IPS-NIHi7 (cell line): ENCODE results near the gene WASF2.
A peak's percentile ranks its signal among the peaks of the same experiment; 100 is the strongest.
"Not testable (repeated sequence)": the region's sequence is repeated elsewhere in the genome, so short reads cannot be mapped to it uniquely, and the experiment has no call there.

Experiments
- DNase-seq: peaks from one replicate; pipeline ENCODE4 v3.0.0; 2012; ENCODE audit warnings: mixed read lengths; ENCODE audit errors: extremely low spot score

WASF2 gene

DNA sequence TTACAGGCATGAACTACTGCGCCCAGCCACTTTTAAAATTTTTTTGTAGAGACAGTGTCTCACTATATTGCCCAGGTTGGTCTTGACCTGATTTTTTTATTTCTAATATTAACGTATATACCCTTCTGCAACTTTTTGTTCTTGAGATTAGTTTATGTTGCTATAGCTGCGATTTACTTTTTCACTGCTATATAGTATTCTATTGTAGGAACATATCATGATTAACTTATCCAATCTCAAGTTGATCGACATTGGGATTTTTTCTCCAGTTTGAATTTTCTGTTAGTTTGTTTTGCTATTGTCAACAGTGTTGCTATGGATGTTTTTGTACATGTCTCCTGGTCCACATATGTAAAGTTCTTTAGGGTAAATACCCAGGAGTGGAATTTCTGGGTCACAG is 35.4 kb downstream of the WASF2 start:
- no peak for DNase-seq

DNA sequence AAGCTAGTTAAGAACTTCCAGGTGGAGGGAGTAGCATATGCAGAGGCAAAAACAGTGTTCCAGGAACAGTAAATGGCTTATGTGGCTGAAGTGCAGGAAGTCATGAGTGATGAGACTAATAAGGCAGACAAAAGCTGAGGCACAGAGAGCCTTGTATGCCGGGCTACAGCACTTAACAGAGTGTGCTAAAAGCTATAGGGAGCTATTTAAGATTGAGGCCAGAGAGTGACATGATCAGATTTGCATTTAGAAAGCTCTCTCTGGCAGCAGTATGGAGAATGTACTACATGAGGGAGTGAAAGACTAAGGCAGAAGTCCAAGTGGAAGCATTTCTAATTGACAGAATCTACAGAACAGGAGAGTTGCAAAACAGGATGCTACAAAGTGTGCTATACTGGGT is 38.6 kb downstream of the WASF2 start:
- no peak for DNase-seq

DNA sequence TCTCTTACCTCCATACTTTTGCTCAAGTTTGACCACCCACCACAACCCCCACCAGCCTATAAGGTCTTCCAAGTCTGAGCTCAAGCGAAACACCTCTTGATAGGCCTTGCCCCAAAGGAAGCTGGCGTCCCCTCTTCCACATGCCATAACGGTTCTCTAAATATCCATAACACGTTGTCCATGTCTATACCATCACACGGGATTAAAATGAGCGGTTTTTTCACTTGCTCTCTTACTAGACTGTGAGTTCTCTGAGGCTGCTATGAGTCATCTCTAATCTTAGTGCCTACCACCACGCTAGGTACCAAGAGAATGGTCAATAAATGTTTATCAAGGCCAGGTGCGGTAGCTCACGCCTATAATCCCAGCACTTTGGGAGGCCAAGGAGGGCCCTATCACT is 41.0 kb downstream of the WASF2 start:
- DNase-seq, result no peak

DNA sequence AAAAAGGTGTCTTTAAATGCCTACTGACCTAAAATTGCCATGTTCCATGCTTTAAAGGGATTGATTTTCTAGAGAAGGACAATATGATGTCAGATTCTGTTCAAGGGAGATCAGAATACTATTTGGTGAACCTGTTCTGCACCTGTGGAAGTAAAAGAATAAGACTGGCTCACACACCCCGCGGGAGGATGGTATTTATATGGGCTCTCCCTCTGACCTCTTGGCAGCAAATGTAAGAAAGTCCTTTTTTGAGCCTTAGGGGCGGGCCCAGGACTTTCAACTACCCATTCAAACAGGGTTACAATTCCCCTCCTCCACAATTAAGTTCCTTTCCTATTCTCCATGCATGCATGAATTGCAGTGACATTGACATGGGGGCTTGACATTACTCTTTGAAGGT is 42.1 kb downstream of the WASF2 start:
- DNase-seq, result no peak

DNA sequence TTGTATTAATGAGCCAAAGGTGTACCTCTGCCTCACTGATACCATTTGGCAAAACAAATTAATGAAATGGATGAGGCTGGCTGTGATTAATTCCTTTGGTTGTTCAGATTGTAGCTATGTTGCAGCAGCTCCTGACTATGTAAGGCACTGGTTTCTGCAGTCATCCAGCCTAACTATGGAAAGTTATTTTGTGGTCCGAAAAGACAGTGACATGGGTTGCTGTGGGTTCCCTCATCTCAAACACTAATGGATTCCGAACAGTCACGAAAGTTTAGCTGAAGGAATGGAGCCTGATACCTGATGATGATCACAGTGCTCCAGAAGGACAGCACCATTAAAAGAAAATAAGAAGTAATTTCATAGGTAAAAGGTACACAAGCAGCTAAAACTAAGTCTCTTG is 42.6 kb downstream of the WASF2 start:
- no peak for DNase-seq

DNA sequence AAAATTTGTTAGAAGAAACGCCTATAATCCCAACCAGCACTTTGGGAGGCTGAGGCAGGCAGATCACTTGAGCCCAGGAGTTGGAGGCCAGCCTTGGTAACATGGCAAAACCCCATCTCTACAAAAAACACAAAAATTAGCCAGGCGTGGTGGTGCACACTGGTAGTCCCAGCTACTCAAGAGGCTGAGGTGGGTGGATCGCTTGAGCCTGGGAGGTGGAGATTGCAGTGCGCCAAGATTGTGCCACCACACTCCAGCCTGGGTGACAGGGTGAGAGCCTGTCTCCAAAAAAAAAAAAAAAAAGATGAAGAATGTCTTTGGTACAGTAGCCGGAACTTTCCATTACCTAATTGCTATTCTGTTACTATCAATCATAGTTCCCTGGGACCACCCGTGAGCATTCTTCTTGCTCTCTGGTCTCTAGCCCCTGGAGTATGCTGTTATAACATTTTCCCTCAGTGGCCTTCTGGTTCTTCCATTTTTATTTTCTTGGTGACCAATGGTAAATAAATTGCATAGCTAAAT is 43.4 kb downstream of the WASF2 start:
- DNase-seq, result no peak

DNA sequence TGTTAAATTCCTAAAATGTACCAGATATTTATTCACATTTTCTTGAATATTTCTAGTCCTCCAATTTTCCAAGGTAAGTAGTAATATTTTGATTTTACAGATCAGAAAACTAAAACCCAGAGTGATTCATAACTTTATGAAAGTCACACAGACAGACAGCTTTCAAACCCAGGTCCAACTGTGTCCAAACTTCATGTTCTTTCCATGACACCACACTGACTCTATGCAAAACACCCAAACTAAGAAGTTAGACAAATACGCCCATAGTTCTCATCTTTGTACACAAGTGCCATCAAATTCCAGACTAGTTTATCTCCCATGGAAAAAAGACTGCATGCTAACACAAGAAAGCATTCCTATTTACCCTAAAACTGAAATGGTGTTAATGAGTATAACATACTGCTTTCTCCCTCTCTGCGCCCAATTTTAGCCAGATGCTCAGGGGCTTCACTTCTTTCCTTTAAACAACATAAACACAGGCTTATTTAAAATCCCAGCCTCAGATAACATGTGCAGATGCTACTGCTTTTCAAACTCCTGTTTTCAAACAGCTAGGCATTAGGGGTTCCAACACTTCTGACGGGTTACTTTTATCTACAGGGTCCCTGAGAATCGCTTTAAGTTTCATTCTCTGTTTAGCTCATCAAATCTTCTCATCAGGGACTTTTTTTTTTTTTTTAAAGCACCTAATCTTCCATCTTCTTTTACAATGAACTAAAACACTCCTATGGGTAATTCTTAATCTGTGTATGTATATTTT is 44.6 kb downstream of the WASF2 start:
- no peak for DNase-seq

DNA sequence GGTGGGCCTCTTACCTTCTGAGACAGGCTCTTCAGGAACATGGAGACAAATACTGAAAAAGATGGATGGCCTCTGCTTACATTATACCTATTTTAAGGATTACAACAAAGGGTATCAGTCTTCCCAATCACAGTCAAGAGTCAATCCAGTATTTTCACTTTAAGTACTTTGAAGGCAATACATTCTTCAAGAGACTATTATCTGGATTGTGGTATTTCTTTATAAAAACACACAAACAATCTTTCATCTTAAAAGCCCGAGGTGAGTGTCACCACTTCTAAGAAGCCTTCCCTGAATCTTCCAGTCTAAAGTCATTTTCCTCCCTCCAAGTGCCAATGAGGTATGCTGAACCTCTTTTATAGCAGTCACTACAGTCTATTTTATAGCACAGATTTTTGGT is 45.3 kb downstream of the WASF2 start:
- DNase-seq, result no peak

DNA sequence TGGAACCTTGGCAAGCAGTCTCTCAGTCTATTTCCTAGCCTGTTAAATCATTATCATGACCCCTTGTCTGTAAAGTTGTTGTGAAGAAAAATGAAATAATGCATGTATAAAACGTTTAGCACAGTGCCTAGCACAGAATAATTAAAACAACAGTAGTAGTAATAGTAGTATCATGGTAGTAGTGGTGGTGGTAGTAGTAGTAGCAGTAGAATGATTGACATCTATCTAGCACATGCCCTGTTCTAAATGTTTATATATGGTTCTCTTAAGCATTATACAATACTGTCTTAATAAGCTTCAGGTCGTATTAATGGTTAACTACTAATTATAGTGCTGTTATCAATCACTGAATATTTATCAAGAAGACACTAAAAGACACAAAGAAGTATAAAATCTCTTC is 50.8 kb downstream of the WASF2 start:
- DNase-seq, result no peak

DNA sequence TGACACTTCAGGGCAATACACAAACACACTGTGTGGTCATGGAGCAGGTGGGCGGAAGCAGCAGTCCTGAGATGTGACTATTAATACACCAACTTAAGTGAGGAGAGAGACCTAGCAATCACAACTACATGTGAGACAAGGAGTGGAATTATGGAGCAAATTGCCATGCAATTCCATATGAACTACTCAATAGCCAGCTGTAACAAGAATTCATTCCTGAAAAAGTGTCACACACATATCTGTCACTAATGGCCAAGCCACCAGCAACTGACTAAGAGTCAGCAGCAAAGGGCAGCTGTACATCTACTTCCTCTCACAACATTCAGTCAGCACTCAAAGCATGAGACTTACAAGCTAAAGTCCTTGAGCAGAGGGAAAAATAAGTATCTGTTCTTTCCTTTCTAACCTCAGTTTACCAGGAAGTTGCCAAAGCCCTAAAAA is 51.3 kb downstream of the WASF2 start:
- no peak for DNase-seq

DNA sequence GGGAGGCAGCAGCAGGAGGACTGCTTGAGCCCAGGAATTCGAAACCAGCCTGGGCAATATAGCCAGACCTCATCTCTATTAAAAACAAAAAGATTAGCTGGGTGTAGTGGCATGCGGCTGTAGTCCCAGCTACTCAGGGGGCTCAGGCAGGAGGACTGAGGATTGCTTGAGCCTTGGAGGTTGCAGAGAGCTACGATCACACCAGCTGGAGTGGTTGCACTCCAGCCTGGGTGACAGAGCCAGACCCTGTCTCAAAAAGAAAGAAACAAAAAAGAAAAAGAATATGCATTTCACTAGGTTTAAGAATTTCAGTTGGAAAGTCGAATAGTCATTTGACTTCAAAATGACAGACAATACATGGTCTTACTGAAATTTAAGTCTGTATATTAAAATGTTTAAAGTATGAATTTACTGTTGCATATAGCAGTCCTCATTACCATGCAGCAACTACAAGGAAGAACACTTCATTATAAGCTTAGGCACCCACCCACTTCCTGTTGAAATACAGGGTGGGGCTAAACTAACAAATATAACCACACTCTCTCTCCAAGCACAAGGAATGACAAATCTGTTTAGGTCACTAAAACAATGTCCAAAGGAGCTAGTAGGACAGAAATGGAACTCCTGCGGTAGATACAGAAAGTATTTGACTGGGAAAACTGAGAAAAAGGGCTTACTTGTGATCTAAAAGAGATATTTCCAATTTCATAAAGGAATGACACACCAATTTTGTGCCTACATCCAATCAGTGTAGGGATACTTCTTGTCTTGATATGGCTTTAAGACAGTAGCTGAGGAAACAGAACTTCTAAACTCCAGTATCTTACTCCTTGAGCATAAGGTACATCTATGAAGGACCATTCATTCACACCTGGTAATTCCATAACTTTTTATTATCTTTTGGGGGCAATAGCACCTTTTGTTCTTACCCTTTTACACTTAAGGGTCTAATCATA is 53.5 kb downstream of the WASF2 start:
- no peak for DNase-seq

DNA sequence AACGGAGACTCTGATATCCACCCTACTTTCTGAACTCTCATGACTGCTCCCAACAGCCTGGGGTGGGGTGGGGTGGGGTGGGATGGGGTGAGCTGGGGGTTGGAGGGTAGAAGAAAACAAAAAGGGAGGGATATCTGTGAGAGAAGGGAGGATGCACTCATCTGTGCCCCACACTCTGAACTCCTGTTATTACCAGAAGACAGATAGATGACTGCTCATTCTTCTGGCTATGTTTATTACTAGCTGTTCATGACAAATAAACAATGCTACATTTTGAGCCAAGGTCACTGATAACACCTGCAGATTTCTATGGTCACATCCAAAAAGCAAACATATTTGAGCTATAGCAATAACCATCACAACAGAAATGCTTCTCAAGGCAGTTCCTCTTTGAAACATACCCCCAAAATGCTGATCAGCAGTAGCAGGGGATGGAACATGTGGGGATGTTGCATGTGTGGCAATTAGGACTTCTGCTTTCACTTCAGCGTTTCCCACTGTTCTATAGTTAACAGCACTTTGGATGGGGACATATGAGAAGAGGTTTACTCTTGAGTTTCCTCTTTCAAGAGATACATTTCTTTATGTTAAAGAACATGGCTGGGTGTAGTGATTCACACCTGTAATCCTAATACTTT is 54.3 kb downstream of the WASF2 start:
- DNase-seq, result no peak

DNA sequence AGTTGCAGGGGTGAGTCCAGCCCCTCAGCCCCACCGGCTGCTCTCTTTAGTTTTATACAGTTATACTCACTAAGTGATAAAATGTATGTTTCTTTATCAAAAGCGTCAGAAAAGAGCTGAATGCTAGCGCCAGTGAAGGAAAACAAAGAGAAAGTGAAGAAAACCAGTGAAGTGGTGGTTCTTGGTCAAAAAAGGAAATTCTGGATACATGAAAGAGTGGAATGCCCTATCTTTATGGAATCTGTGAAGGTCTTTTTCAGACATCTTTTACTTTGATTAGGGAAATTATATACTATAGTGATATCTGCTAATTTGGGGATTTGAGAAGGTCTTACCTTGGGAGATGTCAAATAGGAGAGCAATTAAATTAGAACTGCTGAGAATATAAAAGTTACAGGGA is 56.3 kb downstream of the WASF2 start:
- no peak for DNase-seq

DNA sequence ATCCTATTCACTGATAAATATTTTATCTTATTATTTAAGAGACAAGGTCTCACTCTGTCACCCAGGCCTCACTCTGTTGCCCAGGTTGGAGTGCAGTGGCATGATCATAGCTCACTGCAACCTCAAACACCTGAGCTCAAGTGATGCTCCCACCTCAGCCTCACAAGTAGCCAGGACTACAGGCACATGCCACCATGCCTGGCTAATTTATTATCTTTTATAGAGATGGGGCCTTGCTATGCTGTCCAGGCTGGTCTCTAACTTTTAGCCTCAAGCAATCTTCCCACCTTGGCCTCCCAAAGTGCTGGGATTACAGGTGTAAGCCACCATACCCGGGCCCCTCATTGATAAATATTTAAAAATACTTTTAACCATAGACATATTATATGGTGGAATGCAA is 57.2 kb downstream of the WASF2 start:
- DNase-seq, result not testable (repeated sequence)

DNA sequence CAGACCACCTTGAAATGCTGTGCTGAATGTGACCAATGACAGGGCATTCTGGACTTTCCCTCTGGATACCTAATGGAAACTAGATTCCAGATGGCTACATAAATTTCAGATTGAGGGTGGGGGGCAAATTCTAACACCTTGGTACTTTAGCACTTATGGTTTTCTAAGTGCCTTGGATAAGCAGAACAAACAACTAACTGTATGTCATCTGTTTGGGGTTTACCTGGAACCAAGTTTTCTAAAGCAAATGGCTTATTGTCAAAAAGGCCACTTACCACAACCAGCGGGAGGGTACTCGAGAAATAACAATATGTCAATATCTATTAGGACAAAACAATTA is 58.4 kb downstream of the WASF2 start:
- no peak for DNase-seq

DNA sequence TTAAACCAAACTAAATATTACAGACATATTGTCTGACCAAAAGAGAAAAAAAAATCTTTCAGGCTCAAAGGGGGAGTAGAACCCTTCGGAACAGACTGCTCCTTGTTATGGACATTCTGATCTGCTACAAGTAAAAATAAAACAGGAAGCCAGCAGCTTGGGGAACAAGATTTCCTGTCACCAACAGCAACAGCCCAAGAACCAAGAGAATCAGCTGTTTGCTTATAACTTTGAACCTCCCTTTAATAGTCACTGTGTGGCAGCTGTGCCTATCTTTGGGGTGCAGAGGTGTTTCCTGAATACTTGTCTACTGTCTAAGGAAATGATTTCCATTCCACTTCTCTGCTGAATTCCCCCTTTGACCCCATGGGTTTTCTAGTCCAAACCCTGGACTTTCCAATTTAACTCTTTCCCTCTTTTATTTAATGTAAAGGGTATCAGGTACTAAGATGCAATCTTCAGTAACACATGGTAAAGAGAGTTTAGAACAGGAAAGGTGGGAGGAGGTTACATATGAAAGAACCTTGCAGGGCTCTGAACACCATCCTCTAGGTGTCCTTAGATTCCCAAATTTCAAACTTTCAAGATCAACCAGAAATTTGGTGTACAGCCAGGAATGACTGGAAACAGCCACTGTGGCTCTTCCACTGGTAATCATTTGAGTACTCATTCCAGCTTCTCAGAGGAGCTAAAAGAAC is 58.9 kb downstream of the WASF2 start:
- no peak for DNase-seq

DNA sequence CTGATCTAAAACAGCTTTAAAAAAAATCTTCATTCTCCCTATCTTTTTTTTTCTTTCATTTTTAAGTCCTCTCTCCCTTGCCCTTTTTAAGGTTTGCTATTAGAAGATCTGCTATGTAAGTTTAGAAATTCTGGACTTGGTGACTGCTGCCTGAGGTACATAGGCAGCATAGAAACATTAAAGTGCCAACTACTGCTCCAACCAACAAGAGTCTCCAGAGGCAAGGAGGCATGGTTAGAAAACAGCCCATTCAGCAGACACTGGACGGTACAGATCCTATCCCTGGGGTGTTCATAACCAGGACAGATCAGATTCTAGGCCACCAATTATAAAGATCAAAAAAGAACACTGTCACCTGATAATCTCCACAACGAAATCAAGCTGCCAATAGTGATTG is 60.9 kb downstream of the WASF2 start:
- no peak for DNase-seq

DNA sequence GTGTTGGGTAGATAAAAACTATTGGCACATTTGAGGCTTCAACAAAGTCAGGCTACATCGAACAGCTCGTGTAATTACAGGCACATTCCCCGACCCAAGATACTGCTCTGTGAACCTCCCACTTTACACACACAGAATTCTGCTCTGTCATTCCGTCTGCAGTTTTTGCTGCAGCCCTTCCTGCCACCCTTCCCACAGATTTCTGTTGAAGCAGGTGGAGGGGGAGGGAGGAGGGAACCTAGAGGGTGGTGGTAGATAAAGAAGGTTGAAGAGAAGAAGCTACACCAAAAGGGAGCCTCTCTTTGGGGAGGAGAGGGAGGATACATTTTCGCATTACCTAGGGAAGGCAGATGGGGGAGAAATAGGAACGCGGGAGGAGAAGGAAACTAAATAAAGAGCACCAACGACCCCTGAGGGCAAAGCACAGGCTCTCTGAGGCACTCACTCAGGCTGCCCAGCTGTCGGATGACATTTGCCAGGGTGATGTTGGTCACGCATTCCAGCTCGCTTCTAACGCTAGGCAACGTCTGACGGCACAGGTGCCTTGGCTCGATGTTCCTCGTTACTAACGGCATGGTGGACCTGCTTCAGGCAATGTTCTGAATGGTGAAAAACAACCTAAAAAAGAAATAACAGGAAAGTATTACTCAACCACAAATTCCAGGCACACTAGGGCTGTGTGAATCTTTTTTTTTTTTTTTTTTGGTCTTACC is 61.5 kb downstream of the WASF2 start:
- peak; percentile 41 for DNase-seq

DNA sequence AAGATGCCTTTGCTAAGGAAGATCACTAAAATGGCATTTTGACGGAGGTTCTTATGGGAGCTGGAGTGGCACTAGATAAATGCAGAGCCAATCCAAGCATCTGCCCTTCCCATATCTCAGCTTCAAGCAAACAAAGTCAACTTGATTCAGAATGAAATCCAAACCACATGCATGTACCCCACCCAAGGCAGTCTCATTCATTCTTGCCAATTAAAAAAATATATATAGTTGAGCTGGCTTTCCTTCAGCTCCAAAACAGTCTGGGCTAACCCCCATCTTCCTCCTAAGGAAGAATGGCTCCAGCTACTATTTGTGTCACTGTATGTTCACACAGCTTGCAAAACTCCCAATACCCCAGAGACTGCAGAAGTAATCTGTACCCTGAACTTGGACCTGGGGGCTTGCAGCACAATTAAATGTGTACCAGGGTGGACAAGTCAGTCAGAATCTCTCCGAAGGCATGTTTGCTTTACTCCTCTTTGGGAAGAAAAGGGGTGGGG is 62.1 kb downstream of the WASF2 start:
- no peak for DNase-seq

DNA sequence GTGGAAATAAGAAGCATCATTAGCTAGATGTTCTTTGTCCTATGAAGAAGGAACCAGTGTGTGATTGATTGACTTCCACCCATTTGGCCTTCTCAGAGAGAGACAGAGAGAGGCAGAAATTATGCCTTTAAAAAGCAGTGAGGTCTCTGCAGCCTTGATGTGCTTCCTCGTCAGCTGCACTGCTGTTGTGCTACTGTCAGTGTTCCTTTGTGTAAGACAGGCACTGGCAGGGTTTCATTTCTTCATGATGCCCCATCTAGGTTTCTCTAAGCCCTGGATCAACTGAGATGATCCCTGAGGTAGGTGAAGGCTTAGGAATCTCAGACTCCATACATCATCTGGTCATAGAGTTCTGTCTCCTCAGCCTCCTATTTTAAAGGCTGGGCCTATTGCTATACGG is 62.6 kb downstream of the WASF2 start:
- DNase-seq, result no peak

DNA sequence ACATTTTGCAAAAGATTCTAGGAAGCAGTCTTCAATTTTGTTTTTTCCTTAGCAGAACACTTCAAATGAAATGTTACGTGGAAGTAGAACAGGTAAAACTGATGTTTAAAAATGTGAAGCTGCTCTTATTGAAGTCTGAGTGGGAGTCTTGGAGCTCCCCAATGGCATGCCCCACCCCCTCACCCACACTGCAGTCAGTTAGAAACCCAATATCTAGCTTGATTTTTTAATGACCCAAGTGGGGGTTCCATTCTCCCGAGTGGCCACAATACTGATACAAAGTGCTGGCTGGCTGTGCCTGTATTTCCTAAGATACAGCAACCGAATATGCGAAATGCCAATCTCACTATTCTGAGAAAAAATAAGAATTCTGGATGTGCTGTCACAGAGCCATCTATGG is 66.3 kb downstream of the WASF2 start:
- no peak for DNase-seq
